ENCODE measurements around the gene SLC5A11.

DNA sequence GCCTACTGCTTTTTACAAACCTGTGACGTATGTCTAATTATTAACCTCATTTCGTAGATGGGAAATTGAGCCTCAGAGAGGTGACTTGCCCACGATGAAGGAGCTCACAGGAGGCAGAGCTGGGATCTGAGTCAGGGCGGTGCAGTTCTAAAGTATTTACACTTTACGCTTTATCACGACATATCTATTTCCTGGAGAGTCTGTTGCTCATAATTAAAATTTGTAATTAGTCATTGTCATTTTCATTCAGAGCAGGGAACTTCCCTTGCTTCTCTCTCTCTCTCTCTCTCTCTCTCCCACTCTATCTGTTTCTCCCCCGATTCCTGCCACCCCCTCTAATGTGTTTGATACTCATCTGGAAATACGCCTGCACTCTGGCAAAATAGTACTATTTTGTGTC, 5.9 kb downstream of the SLC5A11 start:
- TF ChIP-seq MAZ (IDR thresholded peaks at IDR 0.05; ENCODE audit: borderline replicate concordance, low read depth, low read length), result no peak
- TF ChIP-seq CTCF (IDR thresholded peaks at IDR 0.05), result no peak
- no peak for TF ChIP-seq POLR2A (IDR thresholded peaks at IDR 0.05; ENCODE audit: low read length)
- TF ChIP-seq, protein P1, sequence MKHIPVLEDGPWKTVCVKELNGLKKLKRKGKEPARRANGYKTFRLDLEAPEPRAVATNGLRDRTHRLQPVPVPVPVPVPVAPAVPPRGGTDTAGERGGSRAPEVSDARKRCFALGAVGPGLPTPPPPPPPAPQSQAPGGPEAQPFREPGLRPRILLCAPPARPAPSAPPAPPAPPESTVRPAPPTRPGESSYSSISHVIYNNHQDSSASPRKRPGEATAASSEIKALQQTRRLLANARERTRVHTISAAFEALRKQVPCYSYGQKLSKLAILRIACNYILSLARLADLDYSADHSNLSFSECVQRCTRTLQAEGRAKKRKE (CRISPR knock-in tag; IDR thresholded peaks at IDR 0.05; ENCODE audit: low read depth), result no peak
- TF ChIP-seq PBX3 (IDR thresholded peaks at IDR 0.05), result no peak
- no peak for TF ChIP-seq MAX (IDR thresholded peaks at IDR 0.05)
- TF ChIP-seq ZFP36 (IDR thresholded peaks at IDR 0.05; ENCODE audit: borderline replicate concordance, partially characterized antibody), result no peak
- TF ChIP-seq CBX8 (IDR thresholded peaks at IDR 0.05), result no peak
- TF ChIP-seq ESRRA (IDR thresholded peaks at IDR 0.05; ENCODE audit: borderline replicate concordance, low read length), result no peak

Measured in A549 (cell line).